ENCODE results near the gene HIF1AN.

DNA sequence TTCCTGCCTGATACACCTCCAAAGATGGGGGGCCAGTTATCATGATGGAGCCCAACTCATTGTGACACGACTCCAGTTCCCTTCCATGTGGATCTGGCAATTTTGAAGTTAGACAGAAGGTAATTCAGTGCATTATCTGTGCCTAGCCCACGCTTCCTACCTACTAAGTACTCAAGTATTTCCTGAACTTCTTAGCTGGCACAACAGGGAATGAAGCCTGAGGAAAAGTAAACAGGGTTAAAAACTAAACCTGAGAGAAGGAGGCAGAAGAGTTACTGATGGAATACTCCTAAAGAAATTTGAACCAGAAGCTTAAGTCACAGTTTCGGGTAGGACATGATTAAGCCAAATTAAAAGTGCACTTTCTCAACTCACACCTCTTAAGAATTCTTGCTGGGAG, 14.9 kb upstream of the HIF1AN start:
- TF ChIP-seq POLR2A (IDR thresholded peaks at IDR 0.05): no peak
- TF ChIP-seq, protein P1, sequence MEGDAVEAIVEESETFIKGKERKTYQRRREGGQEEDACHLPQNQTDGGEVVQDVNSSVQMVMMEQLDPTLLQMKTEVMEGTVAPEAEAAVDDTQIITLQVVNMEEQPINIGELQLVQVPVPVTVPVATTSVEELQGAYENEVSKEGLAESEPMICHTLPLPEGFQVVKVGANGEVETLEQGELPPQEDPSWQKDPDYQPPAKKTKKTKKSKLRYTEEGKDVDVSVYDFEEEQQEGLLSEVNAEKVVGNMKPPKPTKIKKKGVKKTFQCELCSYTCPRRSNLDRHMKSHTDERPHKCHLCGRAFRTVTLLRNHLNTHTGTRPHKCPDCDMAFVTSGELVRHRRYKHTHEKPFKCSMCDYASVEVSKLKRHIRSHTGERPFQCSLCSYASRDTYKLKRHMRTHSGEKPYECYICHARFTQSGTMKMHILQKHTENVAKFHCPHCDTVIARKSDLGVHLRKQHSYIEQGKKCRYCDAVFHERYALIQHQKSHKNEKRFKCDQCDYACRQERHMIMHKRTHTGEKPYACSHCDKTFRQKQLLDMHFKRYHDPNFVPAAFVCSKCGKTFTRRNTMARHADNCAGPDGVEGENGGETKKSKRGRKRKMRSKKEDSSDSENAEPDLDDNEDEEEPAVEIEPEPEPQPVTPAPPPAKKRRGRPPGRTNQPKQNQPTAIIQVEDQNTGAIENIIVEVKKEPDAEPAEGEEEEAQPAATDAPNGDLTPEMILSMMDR (IDR thresholded peaks at IDR 0.05 in 8 of 11, conservative IDR thresholded peaks at IDR 0.05 in 3 of 11): no peak
